Adrenal gland (tissue), 5 donors: Measurements from ENCODE around the gene THPO.

ENCODE experiments used
- POLR2A ChIP-seq, 2 donors: fragments of 450-650 bp; IDR thresholded peaks; one replicate each; pipeline ENCODE4 v1.6.1; 2017; ENCODE audit warnings: antibody characterized with exemption in 2 of 2, mild to moderate bottlenecking in 2 of 2, moderate library complexity in 1 of 2
- TF ChIP-seq, protein P1 (sequence below), 6 experiments: fragments of 450-650 bp in 4 of 6; fragments of 200-600 bp in 2 of 6; sonication (generic) in 1 of 6; IDR thresholded peaks; 1 replicate in 5 of 6; 2 replicates in 1 of 6; pipeline versions ENCODE4 v1.5.1 to v1.8.0; 2016 to 2021; ENCODE audit warnings: antibody characterized with exemption in 6 of 6, mild to moderate bottlenecking in 2 of 6, moderate library complexity in 1 of 6
- donor health status: DM: no; HTN: no; CAD: no.

DNA sequence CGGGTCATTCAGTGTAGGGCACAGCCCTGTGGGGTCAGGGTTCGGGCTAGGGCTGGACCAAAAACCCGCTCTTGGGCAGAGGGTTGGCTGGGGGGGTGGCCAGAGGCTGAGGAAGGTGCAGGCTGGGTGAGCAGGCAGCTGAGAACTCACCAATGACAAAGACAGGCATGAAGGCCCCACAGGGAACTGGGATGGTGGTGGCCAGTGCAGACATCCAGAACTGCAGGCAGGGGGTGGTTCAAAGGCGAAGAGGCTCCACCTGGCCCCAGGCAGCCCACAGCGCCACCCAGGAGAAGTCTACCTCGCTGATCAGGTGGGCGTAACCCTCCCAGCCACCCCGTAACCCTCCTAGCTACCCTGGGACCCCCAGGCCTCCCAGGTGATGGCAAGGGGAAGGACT is 23.3 kb downstream of the THPO start:
- TF ChIP-seq, protein P1, sequence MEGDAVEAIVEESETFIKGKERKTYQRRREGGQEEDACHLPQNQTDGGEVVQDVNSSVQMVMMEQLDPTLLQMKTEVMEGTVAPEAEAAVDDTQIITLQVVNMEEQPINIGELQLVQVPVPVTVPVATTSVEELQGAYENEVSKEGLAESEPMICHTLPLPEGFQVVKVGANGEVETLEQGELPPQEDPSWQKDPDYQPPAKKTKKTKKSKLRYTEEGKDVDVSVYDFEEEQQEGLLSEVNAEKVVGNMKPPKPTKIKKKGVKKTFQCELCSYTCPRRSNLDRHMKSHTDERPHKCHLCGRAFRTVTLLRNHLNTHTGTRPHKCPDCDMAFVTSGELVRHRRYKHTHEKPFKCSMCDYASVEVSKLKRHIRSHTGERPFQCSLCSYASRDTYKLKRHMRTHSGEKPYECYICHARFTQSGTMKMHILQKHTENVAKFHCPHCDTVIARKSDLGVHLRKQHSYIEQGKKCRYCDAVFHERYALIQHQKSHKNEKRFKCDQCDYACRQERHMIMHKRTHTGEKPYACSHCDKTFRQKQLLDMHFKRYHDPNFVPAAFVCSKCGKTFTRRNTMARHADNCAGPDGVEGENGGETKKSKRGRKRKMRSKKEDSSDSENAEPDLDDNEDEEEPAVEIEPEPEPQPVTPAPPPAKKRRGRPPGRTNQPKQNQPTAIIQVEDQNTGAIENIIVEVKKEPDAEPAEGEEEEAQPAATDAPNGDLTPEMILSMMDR (IDR thresholded peaks at IDR 0.05) = no peak
- no peak for TF ChIP-seq POLR2A (IDR thresholded peaks at IDR 0.05)
